ENCODE measurements around the gene SERTAD1.

- TF ChIP-seq POLR2AphosphoS5 (IDR thresholded peaks at IDR 0.05; ENCODE audit: borderline replicate concordance, low read depth, low read length) (no peak), EZH2 (IDR thresholded peaks at IDR 0.05) (no peak)
Observed at GRCh38 chr19:40464059-40465024, 38.5 kb upstream of the SERTAD1 start.

Data from SK-N-MC (cell line).